ENCODE data around the gene ASTL.
A peak's percentile ranks its signal among the peaks of the same experiment; 100 is the strongest.
"Not testable (repeated sequence)": the region's sequence is repeated elsewhere in the genome, so short reads cannot be mapped to it uniquely, and the experiment has no call there.

Gene ASTL

DNA sequence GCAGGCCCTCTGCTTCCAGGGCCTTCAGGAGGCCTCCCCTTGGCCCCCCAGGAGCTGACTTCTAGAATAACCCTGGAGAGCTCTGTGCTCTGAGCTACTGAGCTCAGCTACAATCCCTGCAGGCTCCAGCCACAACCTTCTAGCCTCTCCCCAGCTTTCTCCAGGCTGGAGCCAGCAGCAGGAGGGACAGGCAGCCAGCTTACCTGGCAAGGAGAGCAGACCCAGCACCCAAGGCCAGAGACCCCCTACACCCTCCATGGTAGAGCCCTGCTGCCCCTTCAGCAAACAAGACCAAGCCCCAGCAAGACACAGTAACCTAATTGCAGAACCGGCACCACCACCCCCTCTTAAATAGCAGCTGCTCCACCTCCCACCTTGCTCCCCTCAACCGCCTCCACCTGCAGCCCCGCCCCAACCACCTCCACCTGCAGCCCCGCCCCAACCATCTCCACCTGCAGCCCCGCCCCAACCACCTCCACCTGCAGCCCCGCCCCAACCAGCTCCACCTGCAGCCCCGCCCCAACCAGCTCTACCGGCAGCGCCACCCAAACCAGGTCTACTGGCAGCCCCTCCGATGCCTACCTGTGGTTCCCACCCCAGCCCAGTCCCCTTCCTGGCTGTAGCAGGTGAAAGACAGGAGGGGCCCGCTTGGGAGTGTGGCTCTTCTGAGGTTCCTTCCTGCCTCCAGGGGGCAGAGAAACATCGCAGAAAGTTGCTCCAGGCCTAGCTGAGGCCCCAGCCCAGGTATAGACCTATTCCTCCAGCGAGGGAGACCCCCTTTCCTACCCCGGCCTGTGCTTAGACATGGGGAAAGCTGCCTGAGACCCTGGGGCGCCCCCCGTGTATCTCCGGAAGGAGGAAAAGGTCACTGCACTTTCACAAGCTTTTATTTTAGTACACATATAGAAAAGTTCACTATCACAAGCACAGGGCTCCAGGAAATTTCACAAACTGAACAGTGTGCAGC, at the start of gene ASTL:
Gene ASTL, minus strand, starts transcription at position 324 of the 967 bp plus-strand sequence. Its CDS starts 66 bp downstream, at position 258.
- peak; percentile 69 for DNase-seq (ENCODE audit: low read depth, low spot score)

DNA sequence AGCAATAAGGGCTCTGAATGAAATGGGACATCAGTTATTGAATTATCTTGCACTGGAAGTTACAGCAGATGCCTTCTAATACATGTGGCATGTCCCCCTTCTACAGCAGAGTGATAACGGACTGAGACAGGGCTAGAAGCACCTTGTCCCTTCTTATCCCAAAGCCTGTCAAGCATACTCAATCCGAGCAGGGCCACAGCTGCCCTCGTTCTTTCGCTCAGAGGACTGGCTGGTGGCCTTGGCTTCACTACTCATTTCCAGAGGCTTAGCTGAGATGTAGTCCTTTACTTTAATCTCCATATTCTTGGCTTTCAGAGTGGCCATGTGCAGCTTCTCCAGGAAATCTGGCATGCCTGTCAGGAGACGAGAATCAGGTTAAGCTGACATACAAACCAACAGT, 48.3 kb upstream of the ASTL start:
- no peak for DNase-seq (ENCODE audit: low read depth, low spot score)

GRCh38 chr2:96185516-96185915, 47.2 kb upstream of the ASTL start:
- DNase-seq (ENCODE audit: low read depth, low spot score): no peak

DNA sequence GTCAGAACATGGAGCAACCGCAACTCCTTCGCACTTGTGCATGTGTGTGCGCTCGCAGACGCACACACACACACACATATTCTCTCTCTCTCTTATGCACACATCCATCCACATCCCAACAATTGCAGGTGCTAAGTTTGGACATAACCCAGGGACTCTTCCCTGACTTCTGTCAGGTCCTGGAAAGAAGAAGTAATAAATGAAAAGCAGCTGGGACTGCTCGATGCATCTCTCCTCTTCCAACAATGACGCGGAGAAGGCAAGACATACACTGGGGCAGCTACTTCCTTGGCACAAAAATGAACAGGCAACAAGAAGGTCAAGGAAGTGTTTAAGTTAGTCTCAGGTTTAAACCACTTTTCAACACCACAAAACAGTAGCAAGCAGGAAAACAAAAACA, 46.7 kb upstream of the ASTL start:
- no peak for DNase-seq (ENCODE audit: low read depth, low spot score)

- no peak for DNase-seq (ENCODE audit: low read depth, low spot score)
Measured at GRCh38 chr2:96184188-96184587, 45.9 kb upstream of the ASTL start.

- no peak for DNase-seq (ENCODE audit: low read depth, low spot score)
Measured at GRCh38 chr2:96181529-96181928, 43.2 kb upstream of the ASTL start.

DNA sequence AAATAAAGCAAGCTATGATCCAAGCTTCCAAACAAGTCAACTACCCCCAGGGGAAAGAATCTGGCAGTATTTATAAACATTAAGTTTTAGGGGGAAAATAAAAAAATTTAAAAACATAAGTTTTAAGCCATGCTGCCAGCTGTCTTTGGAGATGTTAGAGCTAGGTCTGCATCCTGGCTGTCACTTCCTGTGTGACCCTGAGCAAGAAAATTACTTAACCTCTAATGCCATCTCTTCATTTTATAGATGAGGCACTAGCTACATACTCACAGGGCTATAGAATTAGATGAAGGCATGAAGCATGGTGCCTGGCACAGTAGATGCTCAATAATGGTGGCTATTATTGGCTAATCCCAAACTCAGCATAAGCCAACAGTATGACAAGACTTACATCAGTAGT, 42.2 kb upstream of the ASTL start:
- no peak for DNase-seq (ENCODE audit: low read depth, low spot score)

DNA sequence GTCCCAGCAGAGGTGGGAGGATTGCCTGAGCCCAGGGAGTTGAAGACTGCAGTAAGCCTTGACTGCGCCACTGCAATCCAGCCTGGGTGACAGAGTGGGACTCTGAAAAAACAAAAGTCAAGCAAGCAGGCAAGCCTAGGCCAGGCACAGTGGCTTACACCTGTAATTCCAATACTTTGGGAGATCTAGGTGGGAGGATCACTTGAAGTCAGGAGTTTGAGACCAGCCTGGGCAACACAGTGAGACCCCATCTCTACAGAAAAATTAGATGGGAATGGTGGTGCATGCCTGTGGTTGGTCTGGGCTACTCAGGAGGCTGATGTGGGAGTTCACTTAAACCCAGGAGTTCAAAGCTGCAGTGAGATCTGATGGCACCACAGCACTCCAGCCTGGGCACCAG, 41.7 kb upstream of the ASTL start:
- DNase-seq (ENCODE audit: low read depth, low spot score): no peak

GRCh38 chr2:96176661-96177060, 38.4 kb upstream of the ASTL start:
- DNase-seq (ENCODE audit: low read depth, low spot score): no peak

DNA sequence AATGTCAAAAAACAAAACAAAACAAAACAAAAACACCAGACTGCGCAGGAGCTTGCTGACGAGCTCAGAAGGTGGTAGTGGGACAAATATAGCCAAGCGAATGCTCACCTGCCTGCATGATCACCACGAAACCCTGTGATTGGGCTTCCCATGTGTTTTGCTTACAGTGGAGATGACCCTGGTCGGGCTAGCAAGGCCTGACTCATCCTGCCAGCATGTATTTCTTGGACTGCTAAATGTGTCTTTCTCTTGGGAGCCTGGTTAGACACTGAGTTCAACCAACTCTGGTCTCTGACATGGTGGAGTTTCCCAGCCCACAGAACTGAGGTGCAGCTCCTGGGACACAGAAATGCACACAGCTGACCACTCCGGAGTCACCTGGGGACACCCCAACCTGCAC, 37.6 kb upstream of the ASTL start:
- peak; percentile 59 for DNase-seq (ENCODE audit: low read depth, low spot score)

- DNase-seq (ENCODE audit: low read depth, low spot score): peak; percentile 84
Measured at GRCh38 chr2:96174251-96175144, 36.2 kb upstream of the ASTL start.

- DNase-seq (ENCODE audit: low read depth, low spot score): no peak
Measured at GRCh38 chr2:96171831-96172230, 33.5 kb upstream of the ASTL start.

GRCh38 chr2:96170626-96171025, 32.3 kb upstream of the ASTL start:
- DNase-seq (ENCODE audit: low read depth, low spot score): no peak

GRCh38 chr2:96169868-96170507, 31.7 kb upstream of the ASTL start:
- no peak for DNase-seq (ENCODE audit: low read depth, low spot score)

- peak; percentile 33 for DNase-seq (ENCODE audit: low read depth, low spot score)
Measured at GRCh38 chr2:96167407-96168013, 29.2 kb upstream of the ASTL start.

- DNase-seq (ENCODE audit: low read depth, low spot score): no peak
Measured at GRCh38 chr2:96164459-96165184, 26.3 kb upstream of the ASTL start.

GRCh38 chr2:96163768-96164429, 25.6 kb upstream of the ASTL start:
- no peak for DNase-seq (ENCODE audit: low read depth, low spot score)

GRCh38 chr2:96163415-96163767, 25.1 kb upstream of the ASTL start:
- DNase-seq (ENCODE audit: low read depth, low spot score): no peak

DNA sequence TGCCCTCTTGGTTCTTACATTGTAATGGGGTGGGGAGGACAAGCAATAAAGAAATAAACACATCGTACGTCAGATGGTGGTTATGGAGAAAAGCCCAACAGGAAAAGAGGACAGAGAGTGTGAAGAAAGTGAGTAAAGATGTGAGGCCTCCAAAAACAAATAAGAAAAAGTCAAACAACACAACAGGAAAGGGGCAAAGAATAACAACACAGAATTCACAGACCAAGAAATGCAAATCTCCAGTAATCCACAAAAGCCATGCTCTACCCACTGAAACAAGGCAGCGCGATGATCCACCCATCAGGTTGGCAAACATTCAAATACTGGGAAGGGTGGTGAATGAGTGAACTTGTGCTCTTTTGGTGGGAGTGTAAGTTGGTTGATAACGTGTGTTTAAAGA, 23.6 kb upstream of the ASTL start:
- DNase-seq (ENCODE audit: low read depth, low spot score): no peak

- not testable (repeated sequence) for DNase-seq (ENCODE audit: low read depth, low spot score)
Measured at GRCh38 chr2:96160366-96160765, 22.1 kb upstream of the ASTL start.

All from astrocyte of the hippocampus (primary cell).